Measurements from ENCODE around the gene C3orf52.
"Not testable (repeated sequence)": the region's sequence is repeated elsewhere in the genome, so short reads cannot be mapped to it uniquely, and the experiment has no call there.

The C3orf52 gene

GRCh38 chr3:112047264-112047663 lies 38.9 kb upstream of the C3orf52 start:
- H3K4me3 ChIP-seq (ENCODE audit: low read depth, low read length), result no peak overlapping the region
- no peak for TF ChIP-seq CTCF (conservative IDR thresholded peaks at IDR 0.05; ENCODE audit: low read depth, low read length)
- no peak for DNase-seq (ENCODE audit: low read depth)

- TF ChIP-seq CTCF (conservative IDR thresholded peaks at IDR 0.05; ENCODE audit: low read depth, low read length), result no peak
- no peak overlapping the region for H3K4me3 ChIP-seq (ENCODE audit: low read depth, low read length)
- DNase-seq (ENCODE audit: low read depth), result no peak
Observed at GRCh38 chr3:112048911-112049310, 37.3 kb upstream of the C3orf52 start.

GRCh38 chr3:112053229-112053628 lies 33.0 kb upstream of the C3orf52 start:
- no peak for TF ChIP-seq CTCF (conservative IDR thresholded peaks at IDR 0.05; ENCODE audit: low read depth, low read length)

GRCh38 chr3:112056451-112056929 lies 29.7 kb upstream of the C3orf52 start:
- TF ChIP-seq CTCF (conservative IDR thresholded peaks at IDR 0.05; ENCODE audit: low read depth, low read length), result no peak
- peak; percentile 82 for DNase-seq (ENCODE audit: low read depth)
- H3K4me3 ChIP-seq (ENCODE audit: low read depth, low read length), result no peak overlapping the region

More at GRCh38 chr3:112053229-112053628, 33.0 kb upstream of the C3orf52 start:
- no peak overlapping the region for H3K4me3 ChIP-seq (ENCODE audit: low read depth, low read length)
- no peak for DNase-seq (ENCODE audit: low read depth)

GRCh38 chr3:112059497-112059896 lies 26.7 kb upstream of the C3orf52 start:
- H3K4me3 ChIP-seq (ENCODE audit: low read depth, low read length), result no peak overlapping the region
- no peak for DNase-seq (ENCODE audit: low read depth)
- TF ChIP-seq CTCF (conservative IDR thresholded peaks at IDR 0.05; ENCODE audit: low read depth, low read length), result no peak

GRCh38 chr3:112061152-112061551 lies 25.0 kb upstream of the C3orf52 start:
- no peak overlapping the region for H3K4me3 ChIP-seq (ENCODE audit: low read depth, low read length)
- peak; percentile 88 for DNase-seq (ENCODE audit: low read depth)
- TF ChIP-seq CTCF (conservative IDR thresholded peaks at IDR 0.05; ENCODE audit: low read depth, low read length), result no peak

- DNase-seq (ENCODE audit: low read depth); H3K4me3 ChIP-seq (ENCODE audit: low read depth, low read length): not testable (repeated sequence)
Observed at GRCh38 chr3:112072387-112073060, 13.7 kb upstream of the C3orf52 start.

All from choroid plexus epithelial cell (primary cell).